OCI-LY7 (cell line): ENCODE results near the gene CARMIL1. TPM values are rescaled to one million over a fixed set of nuclear protein-coding genes. Genes with fewer than 3 reads are reported as not detected.
A peak's percentile ranks its signal among the peaks of the same experiment; 100 is the strongest.

ENCODE experiments used
- BruUV-seq: library from RNA; stranded (reverse); fragments of 400-500 nt; replicated peaks from 2 replicates; lab custom pipeline; 2021; lab: Mats Ljungman, UMichigan
- CTCF ChIA-PET: fragments of 300-600 bp; sonication (Branson Sonifier 250); formaldehyde crosslinking; loops from one replicate; lab custom pipeline; 2022; ENCODE audit warnings: antibody characterized with exemption; ENCODE audit not compliant: unreplicated experiment; lab: Charles Lee
- POLR2A ChIA-PET: fragments of 300-600 bp; sonication (Branson Sonifier 250); formaldehyde crosslinking; loops from one replicate; lab custom pipeline; 2022; ENCODE audit warnings: antibody characterized with exemption; lab: Charles Lee
- DNase-seq: peaks from one replicate; pipeline ENCODE4 v3.0.0-alpha.2; 2015; ENCODE audit warnings: low spot score
- H2AFZ ChIP-seq: fragments of 200-600 bp; sonication (generic), shearing (Covaris generic); 2 replicates; pipeline ENCODE4 v1.6.1; 2014; ENCODE audit warnings: mild to moderate bottlenecking, antibody characterized with exemption, low read length, moderate library complexity
- H3K27ac ChIP-seq: fragments of 200-600 bp; sonication (generic); 2 replicates; pipeline ENCODE4 v1.5.1; 2014; ENCODE audit warnings: mixed run types, low read depth, mild to moderate bottlenecking, moderate library complexity, low read length, inconsistent platforms; ENCODE audit not compliant: poor library complexity, severe bottlenecking
- H3K36me3 ChIP-seq: fragments of 200-600 bp; sonication (generic); 2 replicates; pipeline ENCODE4 v1.6.1; 2014; ENCODE audit warnings: mild to moderate bottlenecking, antibody characterized with exemption, low read length, moderate library complexity, mixed read lengths; ENCODE audit not compliant: insufficient read depth
- H3K4me1 ChIP-seq: fragments of 200-600 bp; sonication (generic); 2 replicates; pipeline ENCODE4 v1.5.1; 2014; ENCODE audit warnings: mild to moderate bottlenecking, low read length; ENCODE audit not compliant: insufficient read depth, poor library complexity, severe bottlenecking
- H3K4me2 ChIP-seq: fragments of 200-600 bp; sonication (generic); 2 replicates; pipeline ENCODE4 v1.6.1; 2014; ENCODE audit warnings: mild to moderate bottlenecking, low read length
- H3K4me3 ChIP-seq: fragments of 200-600 bp; sonication (generic); 2 replicates; pipeline ENCODE4 v1.5.1; 2014; ENCODE audit warnings: mild to moderate bottlenecking, low read depth, low read length; ENCODE audit not compliant: poor library complexity, severe bottlenecking
- H3K79me2 ChIP-seq: fragments of 200-600 bp; sonication (generic); 2 replicates; pipeline ENCODE4 v1.6.1; 2016; ENCODE audit warnings: low read depth, mild to moderate bottlenecking, low read length, moderate library complexity, mixed read lengths; ENCODE audit not compliant: insufficient read depth
- H3K9me2 ChIP-seq: fragments of 200-600 bp; sonication (generic); 2 replicates; pipeline ENCODE4 v1.6.1; 2016; ENCODE audit warnings: mild to moderate bottlenecking, low read length, mixed read lengths; ENCODE audit not compliant: insufficient read depth
- H3K9me3 ChIP-seq: fragments of 200-600 bp; sonication (generic); 2 replicates; pipeline ENCODE4 v1.6.1; 2014; ENCODE audit warnings: mild to moderate bottlenecking, mixed run types, low read length, mixed read lengths
- H4K20me1 ChIP-seq: fragments of 200-600 bp; sonication (generic); 2 replicates; pipeline ENCODE4 v1.6.1; 2014; ENCODE audit warnings: mild to moderate bottlenecking, antibody characterized with exemption, low read length, moderate library complexity, mixed read lengths; ENCODE audit not compliant: insufficient read depth
- CTCF ChIP-seq: fragments of 200-600 bp; sonication (generic); conservative IDR thresholded peaks from 2 replicates; pipeline ENCODE4 v1.5.1; 2014; ENCODE audit warnings: mild to moderate bottlenecking, antibody characterized with exemption, low read length, moderate library complexity, mixed read lengths
- EZH2phosphoT487 ChIP-seq: fragments of 200-600 bp; sonication (generic); IDR thresholded peaks from 2 replicates; pipeline ENCODE4 v1.6.1; 2018; ENCODE audit warnings: low read depth, borderline replicate concordance, mild to moderate bottlenecking, mixed run types, antibody characterized with exemption, low read length, moderate library complexity, mixed read lengths
- intact Hi-C: fragments of 100-400 bp; cut with micrococcal nuclease; formaldehyde crosslinking; loops from one replicate; pipeline ENCODE4 v1.10.0; 2022; ENCODE audit not compliant: unreplicated experiment
- total RNA-seq, 2 experiments: library from RNA; depleted of rRNA in 1 of 2; stranded (reverse); fragments of >200 nt in 1 of 2; shearing (Covaris generic) in 1 of 2; gene quantifications; 2 replicates each; pipeline ENCODE4 v1.2.3, GENCODE V29; 2014 to 2022

Gene CARMIL1
- total RNA-seq, 2 experiments from 2014 or later: 25.5 to 40.1 TPM

GRCh38 chr6:25354078-25354932 lies 75.1 kb downstream of the CARMIL1 start:
- intact Hi-C loops: no loop called here
- no peak overlapping the region for H3K4me2 ChIP-seq
- H3K9me2 ChIP-seq: no peaks in the 10 kb centered on the region
- ChIA-PET POLR2A (interaction anchor here (0.5 to 8.0 kb wide), 5 partner anchors 8 to 406 kb away, joined by 3 to 68 read pairs (median 4); no protein-coding TSS in a partner anchor), CTCF (no interaction called here)
- TF ChIP-seq EZH2phosphoT487 (no peak), CTCF (no peak)
- no peak overlapping the region for H3K4me3 ChIP-seq
- peaks cover 67% of the 10 kb centered on the region for H3K79me2 ChIP-seq
- no peak overlapping the region for H2AFZ ChIP-seq
- no peaks in the 10 kb centered on the region for H4K20me1 ChIP-seq
- BruUV-seq: no TSS peak
- H3K4me1 ChIP-seq: peaks cover 39% of the 10 kb centered on the region
- no peaks in the 10 kb centered on the region for H3K36me3 ChIP-seq
- DNase-seq: no peak
- no peaks in the 10 kb centered on the region for H3K9me3 ChIP-seq
- no peak overlapping the region for H3K27ac ChIP-seq

- Histone ChIP-seq H3K4me1 (peaks cover 59% of the 10 kb centered on the region), H4K20me1 (no peaks in the 10 kb centered on the region), H3K4me2 (peak overlapping the region; percentile 46), H3K27ac (no peak overlapping the region), H3K4me3 (no peak overlapping the region), H3K79me2 (peaks cover 78% of the 10 kb centered on the region), H3K9me2 (no peaks in the 10 kb centered on the region), H2AFZ (no peak overlapping the region), H3K36me3 (no peaks in the 10 kb centered on the region), H3K9me3 (no peaks in the 10 kb centered on the region)
- DNase-seq: no peak
- no TSS peak for BruUV-seq
- POLR2A ChIA-PET: interaction anchor here (0.5 to 8.0 kb wide), 9 partner anchors 8 to 126 kb away, joined by 3 to 68 read pairs (median 3); no protein-coding TSS in a partner anchor
- no peak for TF ChIP-seq CTCF
- TF ChIP-seq EZH2phosphoT487: no peak
- intact Hi-C loops: no loop called here
- CTCF ChIA-PET: interaction anchor here (1.1 to 1.4 kb wide), 2 partner anchors 12 to 18 kb away, joined by 5 read pairs; no protein-coding TSS in a partner anchor
These were observed 80.2 kb downstream of the CARMIL1 start for GRCh38 chr6:25359191-25359861.
